Renal pelvis (tissue), 4 donors: Measurements from ENCODE around the gene DHRS12. TPM values are rescaled to one million over a fixed set of nuclear protein-coding genes. Genes with fewer than 3 reads are reported as not detected.
"Not testable (repeated sequence)": the region's sequence is repeated elsewhere in the genome, so short reads cannot be mapped to it uniquely, and the experiment has no call there.

Experiments used
- DNase-seq: peaks from one replicate; pipeline ENCODE4 v3.0.0-alpha.2; 2013
- polyA plus RNA-seq, 3 donors: library from polyadenylated mRNA; unstranded; fragments of 120-200 nt; gene quantifications; one replicate each; pipeline ENCODE4 v1.2.1, GENCODE V29; 2013; ENCODE audit not compliant: insufficient read length in 3 of 3

The DHRS12 gene
- polyA plus RNA-seq, 3 donors: 19.7 to 26.1 (median 20.9) TPM

DNA sequence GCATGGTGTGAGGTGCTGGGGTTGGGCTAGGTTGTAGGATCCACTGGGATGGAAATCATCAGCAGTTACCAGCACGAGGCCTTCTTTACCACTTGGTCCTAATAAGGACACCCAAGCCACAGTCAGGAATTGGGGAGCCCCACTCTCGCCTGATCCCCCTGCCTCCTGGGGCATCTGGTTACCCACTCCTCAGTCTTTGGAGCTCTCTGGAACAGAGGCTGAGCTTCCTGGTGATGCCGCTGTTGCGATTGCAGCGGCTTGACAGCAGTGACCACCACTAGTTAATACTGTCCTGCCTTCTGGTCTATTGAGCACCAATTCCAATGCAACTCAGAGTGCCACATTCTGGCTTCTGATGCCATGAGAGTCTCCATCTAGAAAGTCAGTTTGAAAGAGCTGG is 27.6 kb upstream of the DHRS12 start:
- DNase-seq: no peak

GRCh38 chr13:51829568-51829899 is 25.6 kb upstream of the DHRS12 start:
- DNase-seq: no peak

DNA sequence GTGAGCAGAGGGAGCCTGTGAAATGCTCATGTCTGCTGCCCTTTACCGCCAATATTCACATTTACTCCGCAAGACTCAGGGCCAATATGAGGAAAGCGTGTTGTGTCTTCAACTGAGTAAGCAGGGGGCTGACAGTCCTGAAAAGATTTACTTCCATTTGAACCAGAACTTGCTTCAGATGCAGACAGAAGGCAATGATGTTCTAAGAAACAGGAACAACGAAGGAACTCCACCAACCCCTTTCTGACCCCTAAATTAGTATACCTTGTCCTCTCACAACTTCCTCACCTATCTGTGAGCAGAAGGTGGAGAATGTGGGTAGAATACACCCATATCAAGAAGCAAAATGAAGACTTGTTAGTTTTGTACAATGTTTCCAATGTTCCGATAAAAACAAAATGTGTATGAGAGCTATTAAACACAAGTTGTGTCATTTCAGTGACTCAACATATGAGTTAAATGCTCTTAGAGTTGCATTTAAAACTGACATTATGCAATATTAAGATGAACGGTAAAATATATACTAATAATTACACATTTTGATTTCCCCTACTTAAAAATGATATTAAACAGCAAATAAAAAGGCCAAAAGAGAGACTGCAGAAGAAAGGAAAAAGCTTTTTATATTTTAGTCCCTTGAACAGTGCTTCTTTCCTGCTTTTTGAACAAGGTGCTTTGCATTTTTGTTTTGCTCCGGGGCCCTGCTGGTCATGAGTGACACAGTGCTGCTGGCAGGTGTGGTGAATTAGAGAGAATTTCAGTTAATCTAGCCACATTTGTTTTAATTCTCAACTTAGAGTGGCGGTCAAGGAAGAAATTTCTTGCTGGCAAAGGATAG is 25.0 kb upstream of the DHRS12 start:
- no peak for DNase-seq

- no peak for DNase-seq
Measured at GRCh38 chr13:51827254-51827653, 23.3 kb upstream of the DHRS12 start.

DNA sequence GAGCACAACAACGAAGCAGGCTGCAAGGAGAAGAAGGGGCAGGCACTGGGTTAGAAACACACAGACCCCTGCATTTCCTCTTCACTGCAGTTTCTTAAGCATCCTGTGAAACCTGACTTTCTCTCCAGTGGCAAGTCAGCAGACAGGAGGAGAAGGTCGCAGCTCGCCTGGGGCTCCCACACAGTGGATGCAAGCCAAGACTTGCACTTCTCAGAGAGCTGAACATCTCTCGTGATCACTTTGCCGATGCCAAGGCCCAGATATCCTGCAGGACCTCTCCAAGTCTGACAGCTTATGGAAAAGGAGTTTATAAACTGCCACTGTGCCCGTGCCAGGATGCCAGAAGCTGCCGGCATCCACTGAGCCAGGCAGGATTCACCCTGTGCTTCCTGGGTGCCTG is 22.6 kb upstream of the DHRS12 start:
- DNase-seq: no peak

GRCh38 chr13:51825681-51826254 is 21.8 kb upstream of the DHRS12 start:
- DNase-seq: no peak

GRCh38 chr13:51825165-51825592 is 21.2 kb upstream of the DHRS12 start:
- no peak for DNase-seq

- DNase-seq: not testable (repeated sequence)
Measured at GRCh38 chr13:51824712-51825111, 20.7 kb upstream of the DHRS12 start.

- no peak for DNase-seq
Measured at GRCh38 chr13:51823863-51824262, 19.9 kb upstream of the DHRS12 start.

DNA sequence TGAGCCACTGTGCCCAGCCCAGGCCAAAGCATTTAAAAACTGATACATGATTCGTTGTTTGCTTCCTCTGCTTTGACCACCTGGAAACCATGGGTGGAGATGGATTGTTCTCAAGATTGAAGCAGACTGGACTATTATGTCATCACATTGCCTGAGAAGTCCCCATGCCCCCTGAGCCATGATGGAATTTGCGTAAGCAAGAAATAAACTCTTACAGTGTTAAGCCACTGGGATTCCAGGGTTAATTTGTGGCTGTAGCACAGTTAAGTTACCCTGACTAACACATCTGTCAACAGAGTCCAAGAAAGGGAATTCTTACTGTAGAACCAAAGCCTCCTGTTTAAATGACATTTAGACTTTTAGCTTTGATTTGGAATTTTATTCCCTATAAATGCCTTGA is 19.4 kb upstream of the DHRS12 start:
- no peak for DNase-seq

DNA sequence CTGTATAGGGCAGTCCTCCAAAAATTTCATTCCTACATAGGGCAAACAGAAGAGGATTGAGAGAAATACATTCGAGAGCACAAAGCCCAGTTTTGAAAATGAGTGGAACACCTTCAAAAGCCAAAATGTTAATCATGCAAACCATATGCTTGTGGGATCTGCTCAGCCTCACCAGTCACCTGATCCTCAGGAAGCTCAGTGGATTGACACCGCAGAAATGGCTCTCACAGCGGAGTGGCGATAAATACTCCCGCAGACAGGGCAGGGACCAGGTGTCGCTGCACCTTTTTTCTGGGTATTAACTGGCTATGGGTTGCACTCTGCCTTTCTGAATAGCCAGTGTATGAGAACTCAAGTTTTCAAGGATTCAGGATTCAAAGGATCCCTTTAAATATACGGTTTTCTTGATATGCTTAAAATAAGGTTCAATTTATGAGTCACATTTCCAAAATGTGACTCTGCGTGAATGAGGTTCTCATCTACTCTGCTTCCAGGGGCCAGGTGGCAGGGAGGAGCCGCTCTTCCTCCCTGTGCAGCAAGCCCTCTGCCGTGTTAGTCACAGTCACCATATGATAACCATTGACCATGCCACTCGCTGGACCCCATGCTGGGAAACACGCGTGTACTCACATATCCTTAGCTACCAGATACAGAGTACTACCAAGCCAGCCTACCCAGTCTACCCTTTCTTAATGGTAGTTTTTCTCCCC is 18.3 kb upstream of the DHRS12 start:
- no peak for DNase-seq

DNA sequence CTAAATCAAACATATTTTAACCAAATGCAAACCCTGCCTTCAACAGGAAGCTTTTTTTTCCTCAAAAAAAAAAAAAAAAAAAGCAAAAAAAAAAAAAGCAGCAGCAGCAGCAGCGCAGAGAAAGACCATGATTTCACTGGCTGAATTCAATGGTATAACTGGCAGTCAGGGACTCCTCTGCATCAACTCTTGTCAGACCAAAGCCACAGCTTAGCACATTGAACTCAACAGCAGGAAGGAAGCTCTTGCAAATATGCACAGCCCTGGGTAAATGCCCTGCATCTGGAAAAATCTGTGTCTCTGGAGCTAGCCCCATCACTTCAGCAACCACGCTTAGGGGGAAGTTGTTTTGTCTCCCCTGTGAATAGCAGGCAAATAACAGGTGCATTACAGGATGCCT is 17.6 kb upstream of the DHRS12 start:
- DNase-seq: no peak

DNA sequence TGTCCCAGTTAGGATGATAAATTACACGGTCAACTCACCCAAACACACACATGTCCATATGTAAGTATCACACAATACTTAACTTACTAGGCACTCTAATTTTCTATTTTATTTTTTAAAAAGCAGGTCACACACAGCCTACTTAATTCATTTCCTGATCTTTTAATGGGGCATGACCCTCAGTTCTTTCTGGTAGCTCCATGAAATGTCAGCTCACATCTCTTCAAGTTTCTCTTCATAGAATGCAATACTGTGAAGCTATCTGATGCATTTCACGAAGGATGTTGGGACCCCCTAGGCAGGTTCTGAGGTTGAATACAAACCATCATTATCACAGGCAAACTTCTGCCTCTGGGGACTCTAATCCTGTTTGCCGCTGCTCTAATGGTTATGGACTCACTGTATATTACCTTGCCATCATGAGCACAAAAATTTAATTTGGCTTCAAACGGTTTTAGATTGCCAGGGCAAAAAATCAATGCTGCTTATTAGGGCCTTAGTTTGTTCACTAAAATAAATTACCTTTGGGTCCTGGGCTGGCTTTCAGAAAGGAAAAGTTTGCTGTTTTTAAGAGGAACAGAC is 16.1 kb upstream of the DHRS12 start:
- no peak for DNase-seq

GRCh38 chr13:51819544-51819943 is 15.6 kb upstream of the DHRS12 start:
- no peak for DNase-seq

GRCh38 chr13:51818781-51819511 is 15.0 kb upstream of the DHRS12 start:
- no peak for DNase-seq

DNA sequence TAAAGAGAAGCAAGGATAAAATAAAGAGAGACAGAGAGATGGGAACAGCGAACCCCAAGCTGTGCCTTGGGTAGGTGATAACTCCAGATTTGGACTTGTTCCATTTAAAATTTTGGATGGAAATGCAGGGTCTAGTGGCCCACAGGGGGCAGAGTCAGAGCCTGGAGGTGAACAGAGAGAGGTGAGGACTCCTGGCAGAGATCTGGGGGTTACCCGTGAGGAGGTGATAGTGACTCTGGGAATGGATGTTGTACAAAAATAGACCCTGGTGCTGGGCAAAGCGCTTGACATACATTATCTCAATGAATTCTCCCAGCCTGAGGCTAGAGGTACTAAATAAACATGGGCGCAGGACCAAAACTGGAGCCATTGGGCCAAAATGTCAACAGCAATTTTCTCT is 14.3 kb upstream of the DHRS12 start:
- no peak for DNase-seq

GRCh38 chr13:51817717-51818116 is 13.8 kb upstream of the DHRS12 start:
- no peak for DNase-seq

DNA sequence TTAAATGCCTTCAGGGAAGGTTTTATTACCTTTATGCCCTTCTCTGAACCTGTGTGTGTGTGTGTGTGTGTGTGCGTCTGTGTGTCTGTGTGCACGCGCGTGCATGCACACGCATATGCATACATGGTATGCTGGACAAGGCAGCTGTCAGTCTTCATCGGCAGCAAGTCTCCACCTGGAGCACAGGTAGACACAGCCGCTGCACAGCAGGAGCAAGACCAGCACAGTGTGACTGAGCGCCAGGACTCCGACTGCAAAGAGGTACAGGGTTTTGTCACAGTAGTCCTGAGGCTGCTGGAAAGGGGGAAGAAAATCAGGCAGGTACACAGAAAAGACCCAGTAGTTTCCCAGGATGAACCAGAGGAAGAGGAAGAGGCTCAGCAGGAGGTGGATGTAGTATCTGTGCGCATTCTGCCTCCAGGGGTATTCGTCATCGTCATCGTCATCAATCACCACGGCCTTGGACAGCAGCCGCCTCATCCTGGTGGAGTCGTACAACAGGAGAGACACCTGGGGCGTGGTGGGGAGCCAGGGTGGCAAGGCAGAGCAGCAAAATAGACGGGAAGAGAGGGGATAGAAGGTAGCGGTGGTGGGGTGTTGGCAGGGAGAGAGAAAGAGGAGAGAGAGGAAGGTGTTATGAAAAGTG is 12.8 kb upstream of the DHRS12 start:
- no peak for DNase-seq

GRCh38 chr13:51815848-51816247 is 11.9 kb upstream of the DHRS12 start:
- no peak for DNase-seq

DNA sequence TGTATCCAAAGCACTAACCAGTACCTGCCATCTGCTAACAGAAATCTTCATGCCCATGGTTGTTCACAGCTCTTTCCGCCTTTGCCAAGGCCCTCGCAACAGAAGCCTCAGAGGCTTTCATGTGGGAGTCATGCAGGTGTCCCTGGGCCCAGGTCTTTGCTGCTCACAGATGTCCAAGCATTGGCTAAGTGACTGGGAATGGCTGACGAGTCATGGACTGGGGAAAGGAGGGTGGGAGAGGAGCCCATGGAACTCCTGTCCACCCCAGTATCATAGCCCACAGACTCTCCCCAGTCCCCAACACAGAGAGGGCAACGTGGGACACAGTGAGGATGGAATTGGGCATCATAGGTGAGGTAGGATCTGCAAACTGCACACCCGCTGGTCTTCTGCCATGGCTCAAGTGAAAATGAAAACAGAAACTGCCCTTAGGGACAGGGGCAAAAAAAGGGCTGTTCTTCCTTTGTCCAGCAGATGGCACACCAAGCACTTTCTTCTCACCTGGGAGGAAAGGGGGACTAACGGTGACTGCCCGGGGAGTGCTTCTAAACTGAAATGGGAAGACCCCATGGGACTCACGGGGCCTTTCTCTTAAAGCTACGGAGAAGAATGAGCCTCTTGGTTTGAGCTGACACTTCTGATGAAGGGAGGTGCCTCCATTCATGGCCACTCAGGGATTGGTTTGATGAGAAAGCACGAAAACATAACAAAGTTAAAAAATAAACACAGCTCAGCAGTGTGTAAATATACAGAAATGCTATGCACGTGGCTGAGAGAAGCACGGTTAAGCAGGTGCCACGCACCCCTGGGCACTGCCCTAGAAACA is 11.1 kb upstream of the DHRS12 start:
- DNase-seq: peak; percentile 63

DNA sequence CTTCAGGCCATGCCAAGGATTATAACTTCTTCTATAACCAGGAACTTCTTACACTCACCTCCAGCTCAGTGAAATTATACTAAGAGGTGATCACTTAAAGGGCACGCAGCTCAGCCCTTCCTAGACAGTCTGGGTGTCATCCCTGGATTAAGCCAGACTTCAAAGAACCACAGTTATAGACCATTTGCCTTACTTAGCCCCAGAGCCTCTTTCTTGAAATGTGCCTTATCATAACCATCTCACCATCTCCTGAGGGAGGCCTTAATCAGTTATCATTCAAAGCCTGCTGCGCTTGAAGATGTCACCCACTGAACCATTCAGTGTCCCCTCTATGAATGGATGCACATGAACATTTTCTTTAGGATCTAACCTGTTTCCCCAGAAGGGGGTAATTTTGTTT is 10.1 kb upstream of the DHRS12 start:
- DNase-seq: no peak
